NB4 (cell line): ENCODE measurements around the gene EXO1.

ENCODE experiments used
- CTCF ChIP-seq: IDR thresholded peaks from one replicate; pipeline ENCODE4 v1.5.1; 2012; ENCODE audit warnings: low read depth, low read length
- MAX ChIP-seq: IDR thresholded peaks from 2 replicates; pipeline ENCODE4 v1.6.1; 2011; ENCODE audit warnings: low read depth, low read length
- MYC ChIP-seq: IDR thresholded peaks from 2 replicates; pipeline ENCODE4 v1.6.1; 2011; ENCODE audit warnings: low read depth, low read length
- POLR2A ChIP-seq: IDR thresholded peaks from 2 replicates; pipeline ENCODE4 v1.6.1; 2011; ENCODE audit warnings: mild to moderate bottlenecking; ENCODE audit not compliant: insufficient read length; ENCODE audit errors: extremely low read depth

- TF ChIP-seq CTCF: no peak
- no peak for TF ChIP-seq MAX
- TF ChIP-seq POLR2A: no peak
- no peak for TF ChIP-seq MYC
Observed at GRCh38 chr1:241895013-241895412, 47.0 kb downstream of the EXO1 start.
